Measurements from ENCODE around the gene MPRIP.

The MPRIP gene

GRCh38 chr17:17141860-17142552 is 99.7 kb downstream of the MPRIP start:
- H3K27ac ChIP-seq = peak overlapping the region; percentile 64
- ChIA-PET CTCF (interaction anchor here (0.6 to 1.3 kb wide), 13 partner anchors 9 to 548 kb away, joined by 3 to 7 read pairs (median 3); partner anchors contain the start of genes FLCN and PLD6), POLR2A (ENCODE audit: low non-redundant PET) (interaction anchor here (1.1 kb wide), 1 partner anchor 14 kb away, joined by 3 read pairs; no protein-coding TSS in a partner anchor)
- peak; percentile 80 for TF ChIP-seq CTCF (conservative IDR thresholded peaks at IDR 0.05; ENCODE audit: low read depth)
- DNase-seq (ENCODE audit: low spot score) = no peak

- POLR2A ChIA-PET (ENCODE audit: low non-redundant PET) = interaction anchor here (1.1 kb wide), 1 partner anchor 13 kb away, joined by 3 read pairs; no protein-coding TSS in a partner anchor
- peak overlapping the region; percentile 64 for H3K27ac ChIP-seq
- DNase-seq (ENCODE audit: low spot score) = no peak
- no peak for TF ChIP-seq CTCF (conservative IDR thresholded peaks at IDR 0.05; ENCODE audit: low read depth)
- CTCF ChIA-PET = interaction anchor here (0.6 to 1.3 kb wide), 11 partner anchors 9 to 548 kb away, joined by 3 to 7 read pairs (median 4); partner anchors contain the start of genes FLCN and PLD6
These were observed 100.3 kb downstream of the MPRIP start for GRCh38 chr17:17142556-17142955.

- no peak for TF ChIP-seq CTCF (conservative IDR thresholded peaks at IDR 0.05; ENCODE audit: low read depth)
- peak overlapping the region; percentile 64 for H3K27ac ChIP-seq
- ChIA-PET CTCF (interaction anchor here (0.5 to 0.6 kb wide), 2 partner anchors 127 to 918 kb away, joined by 3 read pairs; no protein-coding TSS in a partner anchor), POLR2A (ENCODE audit: low non-redundant PET) (interaction anchor here (1.1 kb wide), 1 partner anchor 12 kb away, joined by 3 read pairs; no protein-coding TSS in a partner anchor)
- DNase-seq (ENCODE audit: low spot score) = no peak
These were observed 101.2 kb downstream of the MPRIP start for GRCh38 chr17:17143501-17143900.

- ChIA-PET CTCF (interaction anchor here (0.5 kb wide), 1 partner anchor 126 kb away, joined by 3 read pairs; no protein-coding TSS in a partner anchor), POLR2A (ENCODE audit: low non-redundant PET) (no interaction called here)
- TF ChIP-seq CTCF (conservative IDR thresholded peaks at IDR 0.05; ENCODE audit: low read depth) = no peak
These were observed 101.8 kb downstream of the MPRIP start for GRCh38 chr17:17144061-17144460.

GRCh38 chr17:17144916-17145665 is 102.8 kb downstream of the MPRIP start:
- ChIA-PET POLR2A (ENCODE audit: low non-redundant PET) (no interaction called here), CTCF (interaction anchor here (0.6 kb wide), 1 partner anchor 72 kb away, joined by 5 read pairs; no protein-coding TSS in a partner anchor)
- no peak for DNase-seq (ENCODE audit: low spot score)
- H3K27ac ChIP-seq = peak overlapping the region; percentile 33
- TF ChIP-seq CTCF (conservative IDR thresholded peaks at IDR 0.05; ENCODE audit: low read depth) = no peak

More at GRCh38 chr17:17144061-17144460, 101.8 kb downstream of the MPRIP start:
- DNase-seq (ENCODE audit: low spot score) = no peak
- no peak overlapping the region; the same call in 1 of the 2 replicates for H3K27ac ChIP-seq

GRCh38 chr17:17146786-17147406 is 104.6 kb downstream of the MPRIP start:
- no peak for DNase-seq (ENCODE audit: low spot score)
- ChIA-PET CTCF (interaction anchor here (0.6 kb wide), 1 partner anchor 40 kb away, joined by 3 read pairs; no protein-coding TSS in a partner anchor), POLR2A (ENCODE audit: low non-redundant PET) (no interaction called here)
- no peak for TF ChIP-seq CTCF (conservative IDR thresholded peaks at IDR 0.05; ENCODE audit: low read depth)
- peak overlapping the region; percentile 33 for H3K27ac ChIP-seq
